Islet of Langerhans (tissue), 1 donor: Measurements from ENCODE around the gene SERINC2.

ENCODE experiments used
- FAIRE-seq: peaks from one replicate; lab custom pipeline; 2011; peaks lifted over from hg19 to GRCh38; lab: Jason Lieb, UNC

Gene SERINC2

DNA sequence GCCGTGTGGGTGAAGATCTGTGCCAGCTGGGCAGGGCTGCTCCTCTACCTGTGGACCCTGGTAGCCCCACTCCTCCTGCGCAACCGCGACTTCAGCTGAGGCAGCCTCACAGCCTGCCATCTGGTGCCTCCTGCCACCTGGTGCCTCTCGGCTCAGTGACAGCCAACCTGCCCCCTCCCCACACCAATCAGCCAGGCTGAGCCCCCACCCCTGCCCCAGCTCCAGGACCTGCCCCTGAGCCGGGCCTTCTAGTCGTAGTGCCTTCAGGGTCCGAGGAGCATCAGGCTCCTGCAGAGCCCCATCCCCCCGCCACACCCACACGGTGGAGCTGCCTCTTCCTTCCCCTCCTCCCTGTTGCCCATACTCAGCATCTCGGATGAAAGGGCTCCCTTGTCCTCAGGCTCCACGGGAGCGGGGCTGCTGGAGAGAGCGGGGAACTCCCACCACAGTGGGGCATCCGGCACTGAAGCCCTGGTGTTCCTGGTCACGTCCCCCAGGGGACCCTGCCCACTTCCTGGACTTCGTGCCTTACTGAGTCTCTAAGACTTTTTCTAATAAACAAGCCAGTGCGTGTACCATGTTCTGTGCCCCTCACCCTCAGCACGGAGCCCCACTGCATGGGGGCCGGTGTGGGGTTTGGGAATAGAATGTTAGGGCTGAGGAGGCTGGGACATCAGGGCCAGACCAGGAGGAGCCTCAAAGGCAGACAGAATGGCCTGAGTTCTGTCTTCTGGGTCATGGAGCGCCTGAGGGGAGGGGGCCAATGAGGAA is 21.3 kb downstream of the SERINC2 start:
- FAIRE-seq = no peak

DNA sequence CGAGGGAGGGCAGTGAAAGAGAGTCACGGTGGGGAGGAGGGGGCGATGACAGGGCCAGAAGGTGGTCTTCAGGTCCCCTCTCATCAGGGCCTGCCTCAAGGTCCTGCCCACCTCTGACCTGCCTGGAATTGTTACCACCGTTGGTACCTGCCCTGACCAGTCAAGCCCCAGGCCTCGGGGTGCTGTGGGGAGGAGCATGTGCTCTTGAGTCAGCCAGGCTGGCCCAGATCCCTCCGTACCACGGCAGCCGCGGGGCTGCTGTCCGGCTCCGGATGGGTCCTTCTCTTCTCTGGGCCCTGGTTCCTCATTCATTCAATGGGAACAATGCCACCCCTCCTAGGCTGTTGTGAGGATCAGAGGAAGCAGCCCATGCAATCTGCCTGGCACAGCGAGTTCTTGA is 22.0 kb downstream of the SERINC2 start:
- FAIRE-seq = no peak

DNA sequence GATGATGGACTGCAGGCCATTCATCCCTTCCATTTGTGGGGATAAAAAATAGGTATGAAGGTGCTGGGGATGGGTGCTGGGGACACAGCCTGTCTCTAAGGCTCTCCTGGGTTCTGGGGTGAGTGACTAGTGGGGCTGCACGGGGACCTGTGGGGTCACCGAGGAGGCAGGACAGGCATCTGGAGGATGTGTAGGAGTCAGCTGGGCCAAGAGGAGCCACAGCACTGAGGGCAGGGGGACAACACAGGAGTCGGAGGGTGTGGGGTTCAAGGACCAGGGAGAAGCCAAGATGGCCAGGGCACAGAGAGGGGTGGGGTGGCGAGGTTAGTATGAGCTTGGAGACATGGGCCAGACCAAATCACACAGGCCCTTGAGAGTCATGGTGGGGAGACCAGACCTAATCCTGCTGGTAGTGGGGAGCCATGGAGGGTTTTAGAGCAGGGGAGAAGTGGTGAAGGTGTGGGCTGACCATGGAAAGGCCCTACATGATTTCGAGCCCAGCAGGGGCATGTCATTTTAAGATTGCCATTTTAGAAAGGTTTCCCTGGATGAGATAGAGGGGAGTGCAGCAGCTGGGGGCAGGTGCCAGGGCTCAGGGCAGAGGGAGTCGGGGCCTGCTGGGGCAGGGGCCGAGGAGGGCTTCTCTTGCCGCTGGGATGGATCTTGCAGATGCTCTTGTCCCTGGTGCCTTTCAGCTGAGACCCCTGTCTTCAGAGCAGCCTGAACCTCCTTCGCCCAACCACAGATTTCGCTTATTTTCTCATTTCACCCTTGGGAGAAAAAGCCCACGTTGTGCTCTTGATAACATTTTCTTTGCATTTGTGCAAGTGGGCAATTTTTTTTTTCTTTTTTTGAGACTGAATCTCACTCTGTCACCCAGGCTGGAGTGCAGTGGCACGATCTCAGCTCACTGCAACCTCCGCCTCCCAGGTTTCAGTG is 22.7 kb downstream of the SERINC2 start:
- no peak for FAIRE-seq

DNA sequence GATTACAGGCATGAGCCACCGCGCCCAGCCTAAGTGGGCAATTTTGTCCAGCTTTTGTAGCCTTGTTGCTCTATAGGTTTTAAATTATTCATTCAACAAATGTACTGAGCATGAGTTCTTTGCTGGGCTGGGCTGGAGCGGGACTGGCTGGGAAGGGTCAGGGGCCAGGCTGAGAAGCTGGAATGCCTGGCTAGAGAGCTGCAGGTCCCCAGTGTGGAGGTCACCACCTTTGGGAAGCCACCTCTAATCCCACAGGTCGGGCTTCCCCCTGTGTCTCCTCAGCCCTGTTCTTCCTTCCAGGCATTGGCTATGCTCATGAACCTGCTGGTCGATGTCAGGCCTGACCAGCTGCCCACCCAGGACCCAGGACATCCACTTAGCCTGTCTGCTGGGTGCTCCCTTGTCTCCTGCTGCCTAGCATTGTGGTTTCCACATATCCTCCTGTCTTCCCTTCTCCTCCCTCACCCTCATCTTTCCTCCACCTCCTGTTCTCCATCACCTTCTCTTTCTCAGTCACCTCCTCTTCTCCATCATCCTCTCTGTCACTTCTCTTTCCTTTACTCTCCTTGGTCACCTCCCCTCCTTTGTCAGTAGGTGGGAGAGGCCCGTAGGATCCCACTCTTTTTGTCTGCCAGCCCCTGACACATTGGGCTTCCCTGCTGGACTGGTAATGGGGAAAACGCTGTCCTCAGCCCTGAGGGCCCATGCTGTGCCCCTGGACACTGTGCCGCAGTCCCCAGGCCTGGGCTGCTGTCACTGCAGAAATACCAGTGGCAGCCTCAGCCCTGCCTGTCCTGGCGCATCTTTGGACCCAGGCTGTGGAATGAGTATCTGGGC is 23.8 kb downstream of the SERINC2 start:
- FAIRE-seq = no peak

DNA sequence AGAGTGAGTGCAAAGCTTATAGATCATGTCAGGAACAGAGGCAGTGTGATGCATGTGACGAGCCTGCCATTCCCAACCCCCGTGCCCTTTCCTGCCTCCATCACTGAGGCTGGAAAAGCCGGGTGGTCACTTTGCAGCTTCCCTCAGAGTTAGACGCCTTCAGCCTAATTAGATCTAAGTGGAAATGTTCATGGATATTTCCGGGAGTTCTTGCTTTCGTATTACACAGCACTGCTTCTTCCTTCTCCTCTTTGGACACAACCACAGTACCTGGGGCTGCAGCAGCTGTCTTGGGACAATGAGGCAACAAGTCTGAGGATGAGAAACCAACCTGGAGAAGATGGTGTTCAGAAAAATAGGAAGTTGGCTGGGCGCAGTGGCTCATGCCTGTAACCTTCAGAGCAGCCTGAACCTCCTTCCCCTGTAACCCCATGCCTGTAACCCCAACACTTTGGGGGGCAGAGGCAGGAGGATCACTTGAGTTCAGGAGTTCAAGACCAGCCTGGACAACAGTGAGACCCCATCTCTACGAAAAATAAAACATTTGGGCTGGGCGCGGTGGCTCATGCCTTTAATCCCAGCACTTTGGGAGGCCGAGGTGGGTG is 24.5 kb downstream of the SERINC2 start:
- FAIRE-seq = no peak

DNA sequence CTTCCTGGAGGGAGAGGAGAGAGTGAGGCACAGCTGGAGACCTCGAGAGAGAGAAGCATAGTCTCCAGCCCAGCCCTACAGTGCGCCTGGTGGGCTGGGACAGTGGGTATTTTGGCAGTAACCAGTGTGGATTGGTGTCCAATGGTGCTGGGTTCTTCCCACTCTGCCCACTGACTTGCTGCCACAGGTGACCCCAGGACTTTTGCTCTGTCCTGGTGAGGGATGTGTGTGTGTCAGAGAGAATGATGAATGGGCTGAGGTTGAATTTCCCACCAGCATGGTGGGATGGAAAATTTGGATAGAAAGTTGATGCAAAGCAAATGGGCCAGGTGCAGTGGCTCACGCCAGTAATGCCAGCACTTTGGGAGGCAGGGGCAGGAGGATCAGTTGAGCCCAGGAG is 26.3 kb downstream of the SERINC2 start:
- FAIRE-seq = no peak

DNA sequence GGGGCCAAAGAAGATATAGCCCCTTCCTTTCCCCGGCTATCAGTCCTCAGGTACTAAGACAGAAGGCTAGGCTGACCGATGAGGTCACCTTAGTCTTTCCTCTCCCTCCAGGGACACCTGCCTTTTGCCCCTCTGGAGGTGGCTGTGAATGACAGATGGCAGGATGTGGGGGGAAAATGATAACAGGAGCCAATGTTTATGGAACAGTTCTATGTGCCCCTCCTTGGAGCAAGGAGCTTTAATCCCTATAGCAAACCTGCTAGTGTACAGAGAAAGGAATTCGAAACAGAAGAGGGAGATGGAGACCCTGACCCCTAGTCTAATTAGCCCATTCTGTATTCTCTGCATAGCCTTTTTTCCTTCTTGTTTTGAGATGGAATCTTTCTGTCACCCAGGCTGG is 28.1 kb downstream of the SERINC2 start:
- no peak for FAIRE-seq

DNA sequence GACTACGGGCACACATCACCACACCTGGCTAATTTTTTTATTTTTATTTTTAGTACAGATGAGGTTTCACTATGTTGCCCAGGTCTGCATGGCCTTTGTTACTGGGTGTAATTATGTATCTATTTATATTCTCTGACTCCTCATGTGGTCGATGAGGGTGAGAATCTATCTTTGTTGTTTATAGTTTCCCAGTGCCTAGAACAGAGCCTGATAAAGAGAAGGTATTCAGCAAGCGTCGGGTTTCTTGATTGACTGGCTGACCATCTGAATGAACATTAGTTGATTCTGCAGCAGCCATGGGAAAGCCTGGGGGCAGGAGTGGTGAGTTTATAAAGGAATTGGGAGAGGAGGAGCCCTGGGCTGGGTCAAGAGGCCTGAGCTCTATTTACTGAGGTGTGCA is 28.5 kb downstream of the SERINC2 start:
- no peak for FAIRE-seq

DNA sequence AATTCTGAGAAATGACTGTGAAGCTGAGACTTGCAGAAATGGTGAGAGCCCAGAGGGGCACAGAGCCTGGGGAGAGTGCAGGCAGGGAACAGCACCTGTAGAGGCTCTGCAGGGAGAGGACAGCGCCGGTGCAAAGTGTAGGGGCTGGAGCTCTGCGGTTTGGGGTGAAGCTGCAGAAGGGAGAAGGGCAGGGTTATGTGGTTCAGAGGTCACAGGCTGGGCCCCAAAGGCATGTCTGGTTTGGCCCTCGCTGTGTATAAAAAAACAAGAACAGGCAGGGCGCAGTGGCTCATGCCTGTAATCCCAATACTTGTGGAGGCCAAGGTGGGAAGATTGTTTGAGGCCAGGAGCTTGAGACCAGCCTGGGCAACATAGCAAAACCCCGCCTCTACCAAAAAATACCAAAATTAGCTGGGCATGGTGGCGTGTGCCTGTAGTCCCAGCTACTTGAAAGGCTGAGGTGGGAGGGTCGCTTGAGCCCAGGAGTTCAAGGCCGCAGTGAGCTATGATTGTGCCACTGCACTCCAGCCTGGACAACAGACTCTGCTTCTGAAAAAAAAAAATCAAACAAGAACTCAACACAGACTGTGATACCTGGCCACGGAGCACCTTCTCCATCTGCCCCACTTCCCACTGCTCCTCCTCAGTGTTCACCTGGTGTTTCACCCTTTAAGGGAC is 29.1 kb downstream of the SERINC2 start:
- no peak for FAIRE-seq

DNA sequence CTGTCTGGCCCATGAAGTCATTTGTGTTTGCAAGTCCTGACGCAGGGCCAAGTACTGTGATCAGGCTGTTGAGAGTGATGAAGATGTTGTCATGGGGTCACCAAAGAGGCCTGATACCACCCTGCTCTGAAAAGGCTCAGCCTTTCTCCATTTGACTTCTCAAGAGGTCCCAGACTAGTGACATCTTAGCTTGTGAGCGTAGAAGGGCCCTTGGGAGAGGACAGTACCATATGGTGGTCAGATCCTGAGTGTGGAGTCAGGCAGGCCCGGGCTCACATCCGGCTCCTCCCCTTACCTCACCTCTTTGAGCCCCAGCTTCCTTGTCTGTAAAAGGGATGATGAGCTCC is 29.6 kb downstream of the SERINC2 start:
- FAIRE-seq = no peak

DNA sequence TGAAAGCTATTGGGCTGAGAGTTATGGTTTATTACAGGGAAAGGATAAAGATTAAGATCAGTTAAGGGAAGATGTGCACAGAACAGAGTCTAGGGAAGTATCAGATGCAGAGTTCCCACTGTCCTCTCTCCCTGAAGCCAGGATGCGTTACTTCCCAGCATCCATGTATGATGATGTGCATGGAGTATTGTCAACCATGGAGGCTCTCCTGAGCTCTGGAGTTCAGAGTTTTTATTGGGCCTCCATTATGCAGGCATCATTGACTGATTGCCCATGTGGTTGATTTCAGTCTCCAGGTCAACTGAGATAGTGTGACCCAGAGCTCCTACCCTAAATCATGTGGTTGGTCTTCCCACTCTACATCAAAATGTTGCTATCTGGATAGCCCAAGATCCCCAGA is 30.7 kb downstream of the SERINC2 start:
- no peak for FAIRE-seq

DNA sequence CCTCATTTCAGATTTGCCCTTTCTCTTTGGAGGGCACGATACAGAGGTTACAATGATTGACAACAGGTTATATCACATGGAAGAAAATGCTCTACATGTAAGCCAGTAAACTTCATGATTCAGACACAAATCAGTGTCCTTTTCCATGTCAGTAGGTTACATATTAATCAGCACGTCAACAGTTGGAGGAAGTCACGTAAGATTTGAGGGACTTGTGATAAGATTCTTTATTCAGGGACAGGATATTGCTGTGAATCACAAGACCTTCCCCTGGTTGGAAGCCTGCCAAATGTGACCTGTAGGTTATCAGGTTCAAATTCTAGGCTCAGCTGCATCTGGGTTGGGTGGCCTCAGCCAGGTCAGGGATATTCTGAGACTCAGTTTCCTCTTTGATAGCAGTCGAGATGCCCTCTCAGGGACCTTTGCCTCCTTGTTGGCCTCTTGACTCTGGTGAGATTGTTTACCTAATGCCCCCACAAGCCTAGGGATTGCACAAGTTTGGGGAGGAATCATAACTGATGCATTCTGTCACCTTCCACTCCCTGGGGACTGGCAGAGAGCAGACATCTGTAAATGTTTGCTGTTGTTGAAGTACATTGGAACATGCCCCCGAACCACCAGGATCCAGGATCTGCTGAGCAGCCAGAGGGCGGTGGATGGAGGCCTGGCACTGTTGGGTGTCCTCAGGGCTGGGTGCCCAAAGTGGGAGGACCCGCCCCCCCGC is 31.9 kb downstream of the SERINC2 start:
- no peak for FAIRE-seq

DNA sequence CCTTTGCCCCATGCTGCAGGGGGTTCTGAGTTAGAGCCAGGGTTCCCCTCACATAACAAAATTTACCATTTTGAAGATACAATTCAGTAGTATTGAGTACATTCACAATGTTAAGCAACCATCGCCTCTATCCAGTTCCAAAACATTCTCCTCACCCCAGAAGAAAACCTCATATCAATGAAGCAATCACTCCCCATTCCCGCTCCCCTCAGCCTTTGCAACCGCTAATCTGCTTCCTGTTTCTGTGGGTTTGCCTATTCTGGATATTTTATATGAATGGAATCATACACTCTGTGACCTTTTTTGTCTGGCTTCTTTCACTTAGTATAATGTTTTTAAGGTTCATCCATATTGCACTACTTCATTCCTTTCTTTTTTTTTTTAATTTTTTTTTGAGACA is 32.9 kb downstream of the SERINC2 start:
- FAIRE-seq = no peak

DNA sequence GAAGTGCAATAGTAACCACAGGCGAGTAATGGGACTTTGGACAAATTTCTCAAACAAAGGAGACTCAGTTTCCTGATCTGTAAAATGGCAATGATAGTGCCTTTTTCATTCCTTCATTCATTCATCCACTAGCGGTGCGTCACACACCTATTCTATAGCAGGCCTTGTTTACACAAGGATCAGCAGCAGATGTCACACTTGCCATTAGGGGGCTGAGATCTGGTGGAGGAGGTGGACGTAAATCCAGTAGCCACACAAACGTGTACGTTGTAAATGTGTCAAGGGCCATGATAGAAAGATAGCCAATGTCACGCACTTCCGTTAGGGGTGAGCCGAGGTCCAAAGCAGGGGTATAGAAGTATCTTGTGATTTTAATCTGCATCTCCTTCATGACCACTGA is 34.2 kb downstream of the SERINC2 start:
- FAIRE-seq = no peak

DNA sequence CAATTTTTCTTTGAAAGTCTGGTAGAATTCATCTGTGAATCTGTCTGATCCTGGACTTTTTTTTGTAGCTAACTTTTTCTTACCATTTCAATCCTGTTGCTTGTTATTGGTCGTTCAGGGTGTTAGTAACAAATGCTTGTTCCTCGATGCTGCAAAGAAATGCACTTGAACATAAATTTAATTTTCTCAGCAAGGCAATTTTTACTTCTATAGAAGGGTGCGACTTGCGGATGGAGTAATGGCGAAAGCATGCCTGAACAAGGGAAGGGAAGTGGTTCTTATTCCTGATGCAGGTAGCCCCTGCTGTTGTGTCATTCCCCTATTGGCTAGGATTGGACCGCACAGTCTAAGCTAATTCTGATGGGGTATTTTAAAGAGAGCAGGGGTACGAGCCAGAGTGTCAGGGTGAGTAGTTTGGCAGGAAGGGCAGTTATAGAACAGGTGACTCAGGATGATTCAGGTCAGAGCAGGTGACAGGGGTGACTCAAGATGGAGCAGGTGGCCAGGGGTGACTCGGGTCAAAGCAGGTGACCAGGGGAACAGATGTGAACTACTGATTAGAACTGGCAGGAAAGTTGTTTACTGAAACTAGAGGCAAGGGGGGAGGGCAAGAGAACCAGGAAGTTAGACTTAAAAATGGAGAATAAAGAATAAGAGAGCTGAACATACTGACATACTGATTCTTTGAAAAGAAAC is 40.5 kb downstream of the SERINC2 start:
- no peak for FAIRE-seq

DNA sequence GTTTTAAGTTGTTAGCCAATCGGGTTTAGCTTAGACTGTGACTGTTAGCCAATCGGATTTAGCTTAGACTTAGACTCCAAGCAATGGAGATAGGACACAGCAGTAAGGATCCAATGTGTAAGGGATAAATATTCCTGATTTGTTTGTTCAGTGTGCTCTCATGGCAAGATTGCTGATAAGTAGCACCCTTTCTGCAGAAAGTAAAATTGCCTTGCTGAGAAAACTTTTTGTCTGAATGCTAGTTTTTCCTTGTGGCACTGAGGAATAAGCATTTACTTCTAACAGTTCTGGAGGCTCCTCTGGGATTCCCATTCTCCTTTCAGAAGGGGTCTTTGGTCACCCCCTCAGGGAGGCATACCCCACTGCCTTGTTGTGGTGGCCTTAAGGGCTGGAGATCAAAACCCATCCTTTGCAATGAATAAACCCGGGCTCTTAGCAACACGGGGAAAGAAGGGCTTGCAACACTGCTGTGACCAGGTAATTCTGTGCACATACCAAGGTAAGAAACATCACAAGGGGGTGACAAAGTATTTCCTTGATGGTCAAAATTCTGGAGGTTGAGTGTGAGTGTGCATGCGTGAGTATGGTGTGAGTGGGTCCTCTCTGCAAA is 45.4 kb downstream of the SERINC2 start:
- FAIRE-seq = no peak

DNA sequence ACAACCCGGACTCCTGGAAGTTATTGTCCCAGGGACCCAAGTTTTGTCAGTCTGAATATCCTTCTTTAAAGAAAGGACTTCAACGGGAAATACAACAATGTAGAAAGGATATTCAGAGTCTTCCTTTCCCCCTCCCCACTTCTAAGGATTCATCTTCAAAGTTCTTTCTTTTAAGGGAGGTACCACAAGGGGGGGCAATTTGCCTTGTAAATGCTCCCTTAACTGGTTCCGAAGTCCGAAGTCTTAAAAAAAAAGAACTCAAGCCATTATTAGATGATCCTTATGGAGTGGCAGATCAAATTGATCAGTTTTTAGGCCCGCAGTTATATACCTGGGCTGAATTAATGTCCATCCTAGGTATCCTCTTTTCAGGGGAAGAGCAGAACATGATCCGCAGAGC is 47.0 kb downstream of the SERINC2 start:
- FAIRE-seq = no peak

DNA sequence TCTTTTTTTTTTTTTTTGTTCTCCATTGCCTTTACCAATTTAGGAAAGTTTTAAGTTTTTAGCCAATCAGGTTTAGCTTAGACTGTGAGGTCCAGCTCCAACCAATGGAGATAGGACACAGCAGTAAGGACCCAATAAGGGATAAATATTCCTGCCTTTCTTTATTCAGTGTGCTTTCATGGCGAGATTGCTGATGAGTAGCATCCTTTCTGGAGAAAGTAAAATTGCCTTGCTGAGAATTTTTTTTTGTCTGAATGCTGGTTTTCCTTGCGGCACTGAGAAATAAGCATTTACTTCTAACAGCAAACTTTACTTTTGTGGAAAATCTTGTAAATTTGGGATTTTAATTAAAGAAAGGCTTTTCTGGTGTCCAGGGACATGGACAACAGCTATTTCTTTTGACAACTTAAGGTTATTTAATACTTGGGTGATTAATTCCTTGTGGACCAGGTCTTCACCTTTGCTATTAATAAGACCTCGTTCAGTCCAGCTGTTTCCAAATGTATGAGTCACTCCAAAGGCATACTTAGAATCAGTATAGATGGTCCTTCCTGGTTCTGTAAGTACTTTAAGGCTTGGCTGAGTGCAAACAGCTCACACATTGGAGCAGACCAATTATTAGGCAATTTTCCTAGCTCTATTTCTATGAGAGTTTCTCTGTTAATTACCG is 54.1 kb downstream of the SERINC2 start:
- FAIRE-seq = no peak

DNA sequence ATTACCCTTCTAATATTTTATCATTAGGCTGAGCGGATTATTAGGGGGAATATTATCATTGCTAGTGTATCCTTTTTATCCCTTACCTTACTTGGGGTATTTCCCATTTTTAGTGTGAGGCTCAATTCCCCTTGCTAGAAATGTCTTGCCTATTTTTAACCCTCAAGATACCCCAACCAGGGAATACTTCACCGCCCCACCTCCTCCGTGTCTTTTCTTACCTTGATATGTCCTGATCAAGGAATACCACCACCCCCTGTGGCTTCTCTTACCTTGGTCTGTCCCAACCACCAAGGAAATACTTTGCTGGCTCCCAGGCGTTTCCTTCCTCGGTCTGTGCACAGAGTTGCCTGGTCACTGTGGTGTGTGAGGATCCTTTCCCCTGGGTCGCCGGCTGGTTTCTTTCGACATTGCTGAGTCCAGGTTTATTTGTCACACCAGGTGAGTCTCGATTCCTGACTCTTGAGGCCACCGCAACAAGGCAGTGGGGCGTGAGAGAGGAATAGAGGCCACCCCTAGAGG is 57.8 kb downstream of the SERINC2 start:
- no peak for FAIRE-seq
